ENCODE measurements around the gene SLC37A2. TPM values are rescaled to one million over a fixed set of nuclear protein-coding genes. Genes with fewer than 3 reads are reported as not detected.

Gene SLC37A2
- total RNA-seq, 3 donors from 2014 or later, result 0.13 to 0.21 (median 0.14) TPM

GRCh38 chr11:125100136-125100535, 37.0 kb downstream of the SLC37A2 start:
- Mint-ChIP-seq H3K27me3 (ENCODE audit: low read depth) (no peaks in the 10 kb centered on the region), H3K4me3 (no peak overlapping the region), H3K36me3 (ENCODE audit: insufficient read depth) (peaks cover 51% of the 10 kb centered on the region), H3K9me3 (no peaks in the 10 kb centered on the region), H3K4me1 (ENCODE audit: low read depth) (no peaks in the 10 kb centered on the region)
- ATAC-seq (no peak), DNase-seq (no peak)

- Mint-ChIP-seq H3K27me3 (ENCODE audit: low read depth) (no peaks in the 10 kb centered on the region), H3K9me3 (no peaks in the 10 kb centered on the region), H3K4me1 (ENCODE audit: low read depth) (peaks cover 7% of the 10 kb centered on the region), H3K4me3 (no peak overlapping the region), H3K36me3 (ENCODE audit: insufficient read depth) (peaks cover 46% of the 10 kb centered on the region)
- DNase-seq (no peak), ATAC-seq (no peak)
Measured at GRCh38 chr11:125101596-125101995, 38.5 kb downstream of the SLC37A2 start.

- Mint-ChIP-seq H3K4me1 (ENCODE audit: low read depth) (peaks cover 7% of the 10 kb centered on the region), H3K9me3 (no peaks in the 10 kb centered on the region), H3K27me3 (ENCODE audit: low read depth) (no peaks in the 10 kb centered on the region), H3K36me3 (ENCODE audit: insufficient read depth) (peaks cover 46% of the 10 kb centered on the region), H3K4me3 (no peak overlapping the region)
- DNase-seq (no peak), ATAC-seq (no peak)
Measured at GRCh38 chr11:125102025-125102424, 38.9 kb downstream of the SLC37A2 start.

- DNase-seq (no peak), ATAC-seq (no peak)
- Mint-ChIP-seq H3K36me3 (ENCODE audit: insufficient read depth) (peaks cover 46% of the 10 kb centered on the region), H3K4me3 (no peak overlapping the region), H3K4me1 (ENCODE audit: low read depth) (peaks cover 7% of the 10 kb centered on the region), H3K27me3 (ENCODE audit: low read depth) (no peaks in the 10 kb centered on the region), H3K9me3 (no peaks in the 10 kb centered on the region)
Measured at GRCh38 chr11:125102510-125102909, 39.4 kb downstream of the SLC37A2 start.

- ATAC-seq (no peak), DNase-seq (no peak)
- no peaks in the 10 kb centered on the region for H3K27me3 Mint-ChIP-seq (ENCODE audit: low read depth)
- peaks cover 15% of the 10 kb centered on the region for H3K4me1 Mint-ChIP-seq (ENCODE audit: low read depth)
- no peak overlapping the region for H3K4me3 Mint-ChIP-seq
- peaks cover 20% of the 10 kb centered on the region for H3K36me3 Mint-ChIP-seq (ENCODE audit: insufficient read depth)
- no peaks in the 10 kb centered on the region for H3K9me3 Mint-ChIP-seq
Measured at GRCh38 chr11:125105926-125106325, 42.8 kb downstream of the SLC37A2 start.

GRCh38 chr11:125108469-125108868, 45.4 kb downstream of the SLC37A2 start:
- DNase-seq (no peak), ATAC-seq (no peak)
- Mint-ChIP-seq H3K36me3 (ENCODE audit: insufficient read depth) (peaks cover 9% of the 10 kb centered on the region), H3K4me3 (no peak overlapping the region), H3K27me3 (ENCODE audit: low read depth) (no peaks in the 10 kb centered on the region), H3K9me3 (no peaks in the 10 kb centered on the region), H3K4me1 (ENCODE audit: low read depth) (peaks cover 25% of the 10 kb centered on the region)

- H3K36me3 Mint-ChIP-seq (ENCODE audit: insufficient read depth), result peaks cover 5% of the 10 kb centered on the region
- ATAC-seq (no peak), DNase-seq (no peak)
- H3K4me1 Mint-ChIP-seq (ENCODE audit: low read depth), result peaks cover 22% of the 10 kb centered on the region
- no peaks in the 10 kb centered on the region for H3K27me3 Mint-ChIP-seq (ENCODE audit: low read depth)
- no peaks in the 10 kb centered on the region for H3K9me3 Mint-ChIP-seq
- peak overlapping the region; percentile 98 for H3K4me3 Mint-ChIP-seq
Measured at GRCh38 chr11:125110506-125110905, 47.4 kb downstream of the SLC37A2 start.

- no peaks in the 10 kb centered on the region for H3K27me3 Mint-ChIP-seq (ENCODE audit: low read depth)
- H3K4me1 Mint-ChIP-seq (ENCODE audit: low read depth), result peaks cover 20% of the 10 kb centered on the region
- DNase-seq (no peak), ATAC-seq (no peak)
- H3K4me3 Mint-ChIP-seq, result peak overlapping the region; percentile 98
- peaks cover 5% of the 10 kb centered on the region for H3K36me3 Mint-ChIP-seq (ENCODE audit: insufficient read depth)
- H3K9me3 Mint-ChIP-seq, result no peaks in the 10 kb centered on the region
Measured at GRCh38 chr11:125111001-125111342, 47.9 kb downstream of the SLC37A2 start.

- Mint-ChIP-seq H3K4me1 (ENCODE audit: low read depth) (peaks cover 17% of the 10 kb centered on the region), H3K4me3 (peak within 1 kb of the TSS; percentile 98), H3K9me3 (no peaks in the 10 kb centered on the region), H3K36me3 (ENCODE audit: insufficient read depth) (peaks cover 5% of the 10 kb centered on the region), H3K27me3 (ENCODE audit: low read depth) (no peaks in the 10 kb centered on the region)
- peak; percentile 98 to 99 for ATAC-seq
- peak; percentile 91 for DNase-seq
Measured at GRCh38 chr11:125111343-125112207, 48.5 kb downstream of the SLC37A2 start, which contains the start of gene TMEM218. Gene TMEM218, minus strand, starts transcription at chr11:125111626. Its CDS starts 9,385 bp downstream, at chr11:125102241.

- ATAC-seq, result no peak
- no peaks in the 10 kb centered on the region for H3K9me3 Mint-ChIP-seq
- peak overlapping the region; percentile 98 for H3K4me3 Mint-ChIP-seq
- peaks cover under 1% of the 10 kb centered on the region for H3K36me3 Mint-ChIP-seq (ENCODE audit: insufficient read depth)
- peaks cover 17% of the 10 kb centered on the region for H3K4me1 Mint-ChIP-seq (ENCODE audit: low read depth)
- peaks cover 5% of the 10 kb centered on the region for H3K27me3 Mint-ChIP-seq (ENCODE audit: low read depth)
- no peak for DNase-seq
Measured at GRCh38 chr11:125112208-125112604, 49.1 kb downstream of the SLC37A2 start.

- ATAC-seq (no peak), DNase-seq (no peak)
- peaks cover 20% of the 10 kb centered on the region for H3K27me3 Mint-ChIP-seq (ENCODE audit: low read depth)
- H3K4me1 Mint-ChIP-seq (ENCODE audit: low read depth), result peaks cover 17% of the 10 kb centered on the region
- H3K4me3 Mint-ChIP-seq, result no peak overlapping the region
- H3K36me3 Mint-ChIP-seq (ENCODE audit: insufficient read depth), result no peaks in the 10 kb centered on the region
- no peaks in the 10 kb centered on the region for H3K9me3 Mint-ChIP-seq
Measured at GRCh38 chr11:125114518-125114917, 51.4 kb downstream of the SLC37A2 start.

GRCh38 chr11:125117429-125117828, 54.3 kb downstream of the SLC37A2 start:
- peaks cover 28% of the 10 kb centered on the region for H3K27me3 Mint-ChIP-seq (ENCODE audit: low read depth)
- H3K4me3 Mint-ChIP-seq, result no peak overlapping the region
- H3K4me1 Mint-ChIP-seq (ENCODE audit: low read depth), result no peaks in the 10 kb centered on the region
- no peak for ATAC-seq
- H3K9me3 Mint-ChIP-seq, result no peaks in the 10 kb centered on the region
- no peaks in the 10 kb centered on the region for H3K36me3 Mint-ChIP-seq (ENCODE audit: insufficient read depth)
- no peak for DNase-seq

- Mint-ChIP-seq H3K36me3 (ENCODE audit: insufficient read depth) (no peaks in the 10 kb centered on the region), H3K9me3 (no peaks in the 10 kb centered on the region), H3K4me3 (no peak overlapping the region), H3K27me3 (ENCODE audit: low read depth) (peaks cover 39% of the 10 kb centered on the region), H3K4me1 (ENCODE audit: low read depth) (peaks cover 2% of the 10 kb centered on the region)
- DNase-seq (no peak), ATAC-seq (no peak)
Measured at GRCh38 chr11:125123194-125123946, 60.3 kb downstream of the SLC37A2 start.

- Mint-ChIP-seq H3K9me3 (no peaks in the 10 kb centered on the region), H3K4me3 (no peak overlapping the region), H3K36me3 (ENCODE audit: insufficient read depth) (no peaks in the 10 kb centered on the region), H3K27me3 (ENCODE audit: low read depth) (peaks cover 39% of the 10 kb centered on the region), H3K4me1 (ENCODE audit: low read depth) (peaks cover 2% of the 10 kb centered on the region)
- ATAC-seq, result peak; percentile 72 to 87
- DNase-seq, result peak; percentile 20
Measured at GRCh38 chr11:125123947-125124617, 61.0 kb downstream of the SLC37A2 start.

Measured in activated T-cell treated with anti-CD3 and anti-CD28 coated beads, Interleukin-2, amount 50 U/mL, for 4 hours (primary cell).